ENCODE measurements around the gene MARCHF4.

- TF ChIP-seq CTCF (IDR thresholded peaks at IDR 0.05) = no peak
- no peak for TF ChIP-seq POLR2A (IDR thresholded peaks at IDR 0.05)
Observed at GRCh38 chr2:216370961-216371712, 1.1 kb downstream of the MARCHF4 start.

All from thyroid gland (tissue), 4 donors.